ENCODE results near the gene MEGF9.
"Not testable (repeated sequence)": the region's sequence is repeated elsewhere in the genome, so short reads cannot be mapped to it uniquely, and the experiment has no call there.

MEGF9 gene

DNA sequence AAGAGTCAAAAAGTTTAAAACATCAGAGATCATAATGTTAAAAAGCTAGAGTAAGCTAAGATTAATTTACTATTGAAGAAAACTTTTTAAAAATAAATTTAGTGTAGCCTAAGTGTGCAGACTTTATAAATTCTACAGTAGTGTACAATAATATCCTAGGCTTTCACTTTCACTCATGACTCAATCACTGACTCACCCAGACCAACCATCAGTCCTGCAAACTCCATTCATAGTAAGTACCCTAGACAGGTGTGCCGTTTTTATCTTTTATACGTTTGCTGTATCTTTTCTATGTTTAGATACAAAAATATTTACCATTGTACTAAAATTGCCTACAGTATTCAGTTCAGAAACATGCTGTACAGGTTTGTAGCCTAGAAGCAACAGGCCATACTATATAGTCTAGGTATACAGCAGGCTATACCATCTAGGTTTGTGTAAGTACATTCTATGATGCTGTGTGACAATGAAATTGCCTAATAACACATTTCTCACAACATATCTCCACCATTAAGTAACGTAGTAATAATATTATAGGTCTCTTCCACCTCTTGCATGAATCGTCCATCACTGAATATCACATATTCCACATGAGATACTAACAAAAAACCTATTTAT, 59.2 kb downstream of the MEGF9 start:
- peak; percentile 20 for DNase-seq (ENCODE audit: low spot score)

DNA sequence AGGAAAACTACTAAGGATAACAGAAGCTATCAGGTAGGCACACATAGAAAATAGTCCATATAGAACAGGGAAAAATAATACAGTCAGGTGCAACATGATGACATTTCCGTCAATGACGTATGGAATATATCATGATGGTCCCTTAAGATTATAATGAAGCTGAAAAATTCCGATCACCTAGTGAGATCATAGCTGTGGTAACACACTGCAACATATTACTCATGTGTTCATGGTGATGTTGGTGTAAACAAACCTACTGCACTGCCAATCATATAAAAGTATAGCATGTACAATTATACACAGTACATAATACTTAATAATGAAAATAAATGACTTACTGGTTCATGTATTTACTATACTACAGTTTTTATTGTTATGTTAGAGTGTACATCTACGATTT, 60.0 kb downstream of the MEGF9 start:
- no peak for DNase-seq (ENCODE audit: low spot score)

DNA sequence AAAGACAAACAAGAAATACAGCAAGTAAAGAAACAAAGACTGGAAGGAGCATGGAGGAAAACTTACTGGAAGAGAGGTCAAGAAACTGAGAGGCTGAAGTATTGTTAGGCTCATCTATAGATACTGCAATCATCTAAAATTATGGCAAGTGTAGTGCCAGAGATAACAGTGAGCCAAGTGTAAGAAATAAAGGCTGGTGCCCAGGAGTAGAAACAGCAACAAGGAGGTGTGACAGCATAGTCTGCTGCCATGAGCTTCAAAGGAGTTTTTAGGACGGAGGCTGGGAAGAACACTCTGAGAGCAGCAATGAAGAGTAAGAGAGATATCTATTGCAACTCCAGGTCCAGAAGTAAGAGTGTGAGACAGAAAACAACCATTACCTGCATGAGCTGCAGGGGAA, 60.5 kb downstream of the MEGF9 start:
- no peak for DNase-seq (ENCODE audit: low spot score)

DNA sequence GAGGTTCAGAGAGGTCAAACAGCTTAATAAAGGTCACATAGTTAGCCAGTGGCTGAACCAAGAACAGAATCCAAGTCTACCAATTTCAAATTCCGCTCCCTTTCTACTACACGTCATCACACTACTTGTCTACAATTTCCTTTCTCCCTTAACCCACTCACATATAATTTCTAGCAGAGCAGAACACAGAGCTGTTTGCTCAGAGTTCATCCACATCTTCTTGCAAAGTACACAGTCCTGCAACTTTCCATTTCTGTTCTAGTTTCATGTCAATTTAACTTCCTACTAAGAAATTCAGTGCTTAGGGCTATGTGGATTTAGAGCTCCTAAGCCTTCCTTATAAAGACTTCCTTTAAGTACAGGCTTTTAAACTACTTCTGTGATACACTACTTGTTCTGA, 61.3 kb downstream of the MEGF9 start:
- no peak for DNase-seq (ENCODE audit: low spot score)

DNA sequence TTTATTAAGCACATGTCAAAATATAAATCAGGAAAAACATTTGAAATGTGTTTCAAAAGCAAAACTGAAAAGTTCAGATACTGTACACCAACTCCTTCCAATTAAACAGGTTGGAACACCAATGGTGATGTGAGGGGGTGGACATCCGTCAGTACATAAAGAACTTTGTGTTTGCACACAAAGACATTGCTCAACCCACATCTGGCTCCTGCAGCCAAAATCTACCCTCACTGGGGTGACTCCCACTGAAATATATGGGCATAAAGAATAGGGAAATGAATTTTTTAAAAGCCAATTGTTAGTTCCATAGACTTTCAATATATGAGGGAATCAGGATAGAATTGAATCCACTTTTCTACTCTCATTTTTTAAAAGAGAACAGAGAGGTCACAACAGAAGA, 63.9 kb downstream of the MEGF9 start:
- no peak for DNase-seq (ENCODE audit: low spot score)

DNA sequence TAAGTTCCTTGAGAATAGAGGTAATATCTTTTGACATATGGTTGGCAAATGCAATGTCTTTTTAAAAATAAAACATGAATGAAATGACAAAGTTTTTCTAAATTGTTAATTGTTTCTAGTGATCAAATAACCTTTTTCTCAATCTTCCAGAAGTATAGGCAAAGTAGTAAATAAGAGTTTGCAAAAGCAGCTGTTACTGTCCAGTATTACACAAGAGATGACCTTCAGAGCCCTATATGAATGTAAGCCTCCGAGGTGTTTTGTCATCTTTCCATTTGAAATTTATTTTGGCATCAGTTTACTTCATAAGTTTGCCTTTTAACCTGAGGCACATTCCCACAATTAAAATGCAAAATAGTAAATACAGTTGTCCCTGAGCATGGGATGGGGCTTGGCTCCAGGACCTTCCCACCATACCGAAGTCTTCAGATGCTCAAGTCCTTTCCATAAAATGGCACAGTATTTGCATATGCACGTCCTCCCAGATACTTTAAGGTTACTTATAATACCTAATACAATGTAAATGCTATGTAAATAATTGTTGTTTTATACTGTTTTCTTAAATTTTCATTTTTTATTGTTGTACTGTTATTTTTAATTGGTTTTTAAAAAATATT, 65.6 kb downstream of the MEGF9 start:
- no peak for DNase-seq (ENCODE audit: low spot score)

DNA sequence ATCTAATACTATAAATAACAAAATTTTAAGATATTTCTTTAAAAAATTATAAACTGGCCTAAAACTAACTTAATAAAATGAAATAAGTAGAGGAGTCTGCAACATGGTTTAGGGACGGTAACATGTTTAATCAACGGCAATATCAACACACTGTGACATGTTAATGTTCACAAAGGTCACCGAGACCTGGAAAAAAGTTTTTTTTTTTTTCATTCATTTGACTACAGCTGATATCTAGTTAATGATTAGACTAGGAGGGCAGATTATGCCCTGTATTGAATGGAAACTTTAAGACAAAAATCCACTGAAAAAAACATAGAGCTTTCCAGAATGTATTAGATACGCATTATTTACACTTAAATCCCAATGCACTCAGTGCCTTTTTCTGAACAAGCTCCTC, 67.3 kb downstream of the MEGF9 start:
- DNase-seq (ENCODE audit: low spot score): no peak

DNA sequence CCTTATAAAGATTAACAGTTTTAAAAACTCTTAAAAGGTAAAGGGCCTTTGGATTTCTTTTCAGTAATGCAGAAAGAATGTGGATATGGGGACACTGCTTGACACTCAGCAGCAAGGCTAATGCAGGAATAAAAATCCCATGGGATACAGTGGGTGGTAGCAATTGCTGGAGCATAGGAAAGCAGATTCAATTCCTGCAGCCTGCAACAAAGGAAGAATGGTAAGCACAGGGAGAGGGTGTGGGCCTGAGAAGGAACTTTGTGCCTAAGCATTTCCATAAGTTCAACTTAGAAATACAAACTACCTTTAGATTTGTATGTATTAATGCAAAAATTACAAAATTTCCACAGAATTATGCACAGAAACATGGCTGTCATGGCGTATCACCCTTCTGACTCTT, 68.5 kb downstream of the MEGF9 start:
- DNase-seq (ENCODE audit: low spot score): no peak

DNA sequence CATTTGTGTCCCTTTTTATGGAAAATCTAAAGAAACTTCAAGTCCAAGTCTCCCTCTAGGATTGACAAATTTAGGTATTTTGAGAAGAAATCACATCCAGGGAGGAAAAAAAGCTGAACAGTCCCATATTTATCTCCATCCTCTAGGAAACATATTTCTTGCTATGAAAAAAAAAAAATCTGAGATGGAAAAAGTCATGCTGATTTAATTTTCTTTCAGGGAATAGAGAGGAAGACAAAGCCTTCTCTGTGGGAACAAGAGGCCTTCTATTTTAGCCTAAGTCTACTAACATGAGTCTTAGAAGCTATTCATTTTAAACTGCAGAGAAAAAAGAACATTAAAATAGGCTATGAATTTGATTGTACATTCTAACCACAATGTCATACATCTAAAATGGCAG, 71.2 kb downstream of the MEGF9 start:
- DNase-seq (ENCODE audit: low spot score): no peak

DNA sequence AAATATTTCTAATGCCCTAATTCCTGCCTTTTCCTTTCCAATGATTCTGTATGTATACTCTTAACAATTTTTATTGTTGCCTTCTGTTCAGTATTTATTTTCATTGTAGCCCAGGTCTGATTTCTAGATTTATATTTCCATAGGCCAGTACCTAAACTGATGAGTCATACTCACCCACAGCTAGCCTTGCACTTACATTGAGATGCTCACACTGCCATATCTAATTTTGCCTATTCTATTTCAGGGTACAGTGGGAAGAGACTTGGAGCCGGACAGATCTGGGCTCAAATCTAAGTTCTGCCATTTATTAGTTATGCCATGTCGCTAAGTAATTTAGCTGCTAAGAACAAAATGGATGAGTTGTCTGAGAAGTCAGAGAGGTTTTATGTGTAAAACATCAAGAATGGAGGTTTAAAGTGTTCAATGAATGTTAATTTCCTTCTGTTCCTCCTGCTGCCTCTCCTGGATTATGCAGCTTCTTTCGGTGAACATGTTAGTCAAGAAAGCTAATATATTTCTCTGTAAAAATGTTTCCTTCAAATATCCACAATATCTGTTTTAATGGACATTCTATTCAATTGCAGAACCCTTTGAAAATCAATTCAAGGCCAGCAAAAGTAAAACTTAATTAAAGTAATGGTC, 72.0 kb downstream of the MEGF9 start:
- no peak for DNase-seq (ENCODE audit: low spot score)

DNA sequence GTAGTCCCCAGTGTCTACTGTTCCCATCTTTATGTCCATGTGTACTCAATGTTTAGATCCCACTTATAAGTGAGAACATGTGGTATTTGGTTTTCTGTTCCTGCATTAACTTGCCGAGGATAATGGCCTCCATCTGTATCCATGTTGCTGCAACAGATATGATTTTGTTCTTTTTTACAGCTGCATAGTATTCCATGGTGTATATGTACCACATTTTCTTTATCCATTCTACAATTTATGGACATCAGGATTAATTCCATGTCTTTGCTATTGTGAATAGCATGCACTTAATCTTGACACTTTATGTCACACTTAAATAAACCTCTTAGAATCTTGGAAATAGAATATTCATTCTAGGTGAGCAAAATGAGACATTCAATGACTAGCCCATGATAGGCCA, 73.4 kb downstream of the MEGF9 start:
- not testable (repeated sequence) for DNase-seq (ENCODE audit: low spot score)

DNA sequence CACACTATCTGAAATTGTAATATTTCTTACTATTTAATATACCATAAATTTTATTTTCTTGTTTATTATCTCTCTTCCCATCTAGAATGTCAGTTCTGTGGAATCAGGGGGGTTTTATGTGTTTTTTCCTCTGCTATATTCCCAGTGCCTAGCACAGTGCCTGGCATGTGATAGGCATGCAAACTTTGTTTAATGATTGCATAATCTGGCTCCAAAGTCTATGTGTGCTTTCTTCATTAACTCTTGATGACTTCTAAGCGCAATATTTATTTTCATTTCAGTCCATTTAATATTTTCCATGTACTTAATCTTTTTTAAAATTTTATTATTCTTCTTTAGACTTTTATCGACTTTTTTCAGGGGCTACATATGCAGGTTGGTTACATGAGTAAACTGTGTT, 73.9 kb downstream of the MEGF9 start:
- no peak for DNase-seq (ENCODE audit: low spot score)

DNA sequence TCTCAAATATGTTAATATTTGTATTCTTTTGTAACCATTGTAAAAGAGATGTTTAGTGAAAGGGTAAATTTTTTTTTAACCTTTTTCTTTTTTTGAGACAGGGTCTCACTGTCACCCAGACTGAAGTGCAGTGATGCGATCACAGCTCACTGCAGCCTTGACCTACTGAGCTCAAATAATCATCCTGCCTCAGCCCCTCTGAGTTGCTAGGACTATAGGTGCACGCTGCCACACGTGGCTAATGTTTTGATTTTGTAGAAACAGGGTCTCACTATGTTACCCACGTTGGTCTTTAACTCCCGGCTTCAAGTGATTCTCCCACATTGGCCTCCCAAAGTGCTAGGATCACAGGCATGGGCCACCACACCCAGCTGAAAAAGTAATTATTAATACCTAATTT, 76.4 kb downstream of the MEGF9 start:
- DNase-seq (ENCODE audit: low spot score): no peak

DNA sequence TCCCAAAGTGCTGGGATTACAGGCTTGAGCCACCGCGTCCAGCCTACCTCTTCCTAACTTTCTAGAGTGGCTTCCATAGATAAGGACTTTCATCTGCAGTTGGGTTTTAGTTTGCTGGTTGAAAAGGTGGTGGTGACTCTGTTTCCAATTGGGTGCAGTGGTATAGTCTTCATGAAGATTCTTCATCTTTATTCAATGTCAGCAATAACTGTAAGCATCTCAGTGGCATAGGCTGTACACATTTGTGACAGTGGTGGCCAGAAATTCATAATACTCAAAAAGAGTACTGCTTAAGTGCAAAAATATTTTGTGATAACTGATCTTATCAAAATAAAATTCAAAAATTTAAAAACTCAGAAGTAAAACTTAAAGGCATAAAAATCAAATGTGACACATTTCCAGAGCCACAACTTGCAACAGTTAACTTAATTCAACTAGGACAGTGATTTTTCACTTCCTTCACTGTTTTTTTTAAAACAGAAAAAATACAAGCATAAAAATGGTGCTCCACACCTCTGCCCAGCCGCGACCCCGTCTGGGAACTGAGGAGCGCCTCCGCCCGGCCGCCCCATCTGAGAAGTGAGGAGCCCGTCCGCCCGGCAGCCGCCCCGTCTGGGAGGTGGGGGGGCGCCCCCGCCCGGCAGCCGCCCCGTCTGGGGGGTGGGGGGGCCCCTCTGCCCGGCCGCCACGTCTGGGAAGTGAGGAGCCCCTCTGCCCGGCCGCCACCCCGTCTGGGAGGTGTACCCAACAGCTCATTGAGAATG, 77.9 kb downstream of the MEGF9 start:
- DNase-seq (ENCODE audit: low spot score): no peak

DNA sequence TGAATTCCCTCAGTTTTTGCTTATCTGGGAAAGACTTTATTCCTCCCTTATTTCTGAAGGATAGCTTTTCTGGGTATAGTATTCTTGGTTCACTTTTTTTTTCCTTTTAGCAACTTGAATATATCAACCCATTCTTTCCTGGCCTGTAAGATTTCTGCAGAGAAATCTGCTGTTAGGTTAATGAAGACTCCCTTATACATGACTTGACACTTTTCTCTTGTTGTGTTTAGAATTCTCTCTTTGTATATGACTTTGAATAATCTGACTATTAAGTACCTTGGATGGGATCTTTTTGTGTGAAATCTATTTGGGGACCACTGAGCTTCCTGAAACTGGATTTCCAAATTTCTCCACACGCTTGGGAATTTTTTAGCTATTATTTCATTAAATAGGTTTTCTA, 79.3 kb downstream of the MEGF9 start:
- no peak for DNase-seq (ENCODE audit: low spot score)

DNA sequence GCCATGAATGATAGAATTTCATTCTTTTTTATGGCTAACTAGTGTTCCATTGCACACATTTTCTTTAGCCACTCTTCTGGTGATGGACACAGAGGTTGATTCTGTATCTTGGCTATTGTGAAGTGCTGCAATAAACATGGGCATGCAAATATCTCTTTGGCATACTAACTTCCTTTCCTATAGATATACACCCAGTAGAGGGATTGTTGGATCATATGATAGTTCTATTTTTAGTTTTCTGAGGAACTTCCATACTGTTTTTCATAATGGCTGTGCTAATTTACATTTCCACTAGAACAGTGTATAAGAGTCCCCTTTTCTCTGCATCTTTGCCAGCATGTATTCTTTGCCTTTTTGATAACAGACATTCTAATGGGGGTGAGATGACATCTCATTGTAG, 83.9 kb downstream of the MEGF9 start:
- no peak for DNase-seq (ENCODE audit: low spot score)

DNA sequence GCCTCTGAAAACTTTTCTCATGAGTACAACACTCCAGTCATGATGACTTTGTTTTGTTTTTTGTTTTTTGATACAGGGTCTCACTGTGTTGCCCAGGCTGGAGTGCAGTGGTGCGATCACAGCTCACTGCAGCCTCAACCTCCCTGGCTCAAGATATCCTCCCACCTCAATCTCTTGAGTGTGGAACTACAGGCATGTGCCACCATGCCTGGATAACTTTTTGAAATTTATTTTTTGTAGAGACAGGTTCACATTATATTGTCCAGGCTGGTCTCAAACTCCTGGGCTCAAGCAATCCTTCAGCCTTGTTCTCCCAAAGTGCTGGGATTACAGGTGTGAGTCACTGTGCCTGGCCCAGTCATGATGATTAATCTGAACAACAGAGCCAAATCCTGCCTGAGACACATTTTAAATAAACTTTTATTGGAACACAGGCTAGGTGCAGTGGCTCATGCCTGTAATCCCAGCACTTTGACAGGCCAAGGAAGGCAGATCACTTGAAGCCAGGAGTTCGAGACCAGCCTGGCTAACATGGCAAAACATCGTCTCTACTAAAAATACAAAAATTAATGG, 85.3 kb downstream of the MEGF9 start:
- not testable (repeated sequence) for DNase-seq (ENCODE audit: low spot score)

DNA sequence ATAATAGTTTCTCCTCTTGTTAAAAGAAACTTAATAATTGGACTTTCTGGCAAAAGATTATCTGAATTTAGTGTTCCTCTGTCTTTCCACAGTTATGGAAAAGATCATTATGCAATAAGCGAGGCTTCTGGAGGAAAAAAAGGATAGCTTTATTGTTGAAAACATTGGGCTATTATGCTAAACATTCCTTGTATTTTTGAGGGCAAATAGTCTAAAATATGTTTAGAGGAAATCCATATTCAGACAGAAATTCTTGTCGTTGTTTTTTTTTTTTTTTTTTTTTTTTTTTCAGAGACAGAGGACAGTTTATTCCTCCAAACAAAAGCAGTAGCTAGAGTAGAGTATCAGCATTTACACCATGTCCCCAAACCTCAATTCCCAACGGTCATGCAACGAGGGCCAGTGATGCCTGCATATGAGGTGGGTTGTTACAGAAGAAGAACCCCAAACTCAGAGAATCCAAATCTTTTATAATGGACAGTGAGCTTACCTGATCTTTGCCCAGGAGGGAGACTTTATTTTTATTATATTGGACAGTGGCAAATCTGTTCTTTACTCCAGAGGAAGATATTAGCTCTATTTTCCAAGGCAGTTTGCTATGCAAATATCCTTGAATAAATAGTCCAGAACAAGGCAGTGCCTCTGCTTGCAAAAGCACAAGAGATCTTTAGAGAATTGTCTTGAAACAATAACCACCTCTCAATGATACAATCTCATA, 85.9 kb downstream of the MEGF9 start:
- DNase-seq (ENCODE audit: low spot score): no peak

DNA sequence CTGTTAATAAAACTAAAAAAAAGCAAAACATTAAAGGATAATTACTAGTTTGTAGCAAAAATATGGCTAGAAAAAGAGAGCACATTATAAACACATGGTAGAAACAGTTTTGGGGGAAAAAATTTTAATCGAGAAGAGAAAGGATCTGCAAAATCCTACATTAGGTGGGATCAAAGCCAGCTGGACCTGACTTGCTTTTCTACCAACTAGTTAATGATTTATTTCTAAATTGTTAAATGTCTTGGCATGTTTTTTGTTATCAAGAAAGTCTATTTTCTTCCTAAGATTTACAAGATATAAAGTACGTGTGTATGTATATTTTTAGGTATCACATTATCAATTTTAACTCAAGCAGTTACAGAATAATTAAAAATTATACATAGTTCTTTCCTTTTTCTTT, 87.2 kb downstream of the MEGF9 start:
- no peak for DNase-seq (ENCODE audit: low spot score)

DNA sequence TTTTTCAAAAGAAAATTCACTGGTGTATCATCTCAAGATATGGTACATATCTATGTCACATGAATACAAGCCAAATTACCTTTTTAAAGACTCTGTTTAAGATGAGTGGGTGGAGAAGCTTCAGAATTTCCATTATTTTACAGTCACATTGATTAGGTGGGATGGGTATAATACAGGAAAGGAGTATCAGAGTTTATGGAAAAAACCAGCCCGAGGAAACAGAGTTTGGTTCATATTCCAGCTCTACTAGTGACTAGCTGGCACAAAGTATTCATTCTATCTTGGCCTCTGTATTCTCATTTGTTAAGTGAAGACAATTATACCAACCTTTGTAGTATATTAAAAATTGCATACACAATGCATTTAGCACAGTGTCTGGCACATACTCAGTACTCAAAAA, 87.8 kb downstream of the MEGF9 start:
- no peak for DNase-seq (ENCODE audit: low spot score)

DNA sequence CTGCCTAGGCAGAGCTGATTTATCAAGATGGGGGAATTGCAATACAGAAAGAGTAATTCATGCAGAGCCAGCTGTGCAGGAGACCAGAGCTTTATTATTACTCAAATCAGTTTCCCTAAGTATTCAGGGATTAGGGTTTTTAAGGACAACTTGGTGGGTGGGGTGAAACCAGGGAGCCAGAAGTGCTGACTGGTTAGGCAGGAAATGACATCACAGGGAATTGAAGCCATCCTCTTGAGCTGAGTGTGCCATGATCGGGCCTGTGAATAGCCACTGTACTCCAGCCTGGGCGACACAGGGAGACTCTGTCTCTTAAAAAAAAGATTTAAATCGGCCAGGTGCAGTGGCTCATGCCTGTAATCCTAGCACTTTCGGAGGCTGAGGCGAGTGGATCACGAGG, 89.0 kb downstream of the MEGF9 start:
- no peak for DNase-seq (ENCODE audit: low spot score)

DNA sequence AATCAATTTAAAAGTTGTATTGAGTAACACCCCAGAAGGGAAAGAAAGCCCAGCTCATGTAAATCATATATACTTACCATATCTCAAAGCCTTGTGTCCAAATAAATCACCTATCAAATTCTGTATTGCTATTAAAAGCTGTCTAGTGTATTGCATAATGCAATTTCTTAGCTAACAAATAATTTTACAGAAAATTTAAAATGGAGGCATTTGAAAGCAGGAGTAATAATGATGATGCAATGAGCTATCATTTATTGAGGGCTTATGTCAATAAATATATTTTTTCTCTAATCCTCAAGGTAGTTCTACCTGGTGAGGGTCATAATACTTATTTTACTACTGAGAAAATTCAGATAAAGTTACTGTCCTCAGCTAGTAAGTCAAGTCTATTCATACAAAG, 91.5 kb downstream of the MEGF9 start:
- no peak for DNase-seq (ENCODE audit: low spot score)

All from CD4-positive, alpha-beta T cell treated with Interleukin-2 at 100 ng/mL for 4 hours (primary cell).